Measurements from ENCODE around the gene TTC16.
A peak's percentile ranks its signal among the peaks of the same experiment; 100 is the strongest.

The TTC16 gene

DNA sequence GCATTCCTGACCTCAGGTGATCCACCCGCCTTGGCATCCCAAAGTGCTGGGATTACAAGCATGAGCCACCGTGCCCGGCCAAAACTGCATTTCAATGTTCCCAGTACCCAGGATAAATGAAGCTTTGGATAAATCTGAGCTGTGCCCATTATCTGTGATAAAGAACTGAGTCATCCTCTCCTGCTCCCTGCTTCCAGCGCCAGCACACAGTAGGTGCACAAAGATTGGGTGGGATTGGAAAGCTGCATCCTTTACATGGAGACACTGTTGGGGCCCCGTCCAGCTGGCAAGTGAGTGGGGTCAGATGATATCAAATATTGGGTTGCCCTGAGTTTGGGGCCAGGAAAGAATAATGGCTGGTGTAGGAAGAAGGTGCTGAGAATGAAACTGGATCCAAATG, 45.2 kb downstream of the TTC16 start:
- DNase-seq (ENCODE audit: low read depth in 1 of 2, low spot score in 1 of 2) = no peak
- no peak for TF ChIP-seq JUND (IDR thresholded peaks at IDR 0.05; ENCODE audit: low read depth)
- in situ Hi-C loops (cut with HindIII; ENCODE audit: low pct_unique_long_range_greater_than_20kb, low sequenced_read_pairs) = no loop called here

GRCh38 chr9:127761491-127761956, 45.6 kb downstream of the TTC16 start:
- in situ Hi-C loops (cut with HindIII; ENCODE audit: low pct_unique_long_range_greater_than_20kb, low sequenced_read_pairs) = no loop called here
- no peak for TF ChIP-seq JUND (IDR thresholded peaks at IDR 0.05; ENCODE audit: low read depth)
- DNase-seq (ENCODE audit: low read depth in 1 of 2, low spot score in 1 of 2) = no peak

GRCh38 chr9:127762111-127762676, 46.3 kb downstream of the TTC16 start:
- no peak for DNase-seq (ENCODE audit: low read depth in 1 of 2, low spot score in 1 of 2)
- in situ Hi-C loops (cut with HindIII; ENCODE audit: low pct_unique_long_range_greater_than_20kb, low sequenced_read_pairs) = no loop called here
- no peak for TF ChIP-seq JUND (IDR thresholded peaks at IDR 0.05; ENCODE audit: low read depth)

- DNase-seq (ENCODE audit: low read depth in 1 of 2, low spot score in 1 of 2) = peak in 1 of 2 experiments; percentile 58
- in situ Hi-C loops (cut with HindIII; ENCODE audit: low pct_unique_long_range_greater_than_20kb, low sequenced_read_pairs) = no loop called here
- TF ChIP-seq JUND (IDR thresholded peaks at IDR 0.05; ENCODE audit: low read depth) = no peak
These were observed 48.1 kb downstream of the TTC16 start for GRCh38 chr9:127763918-127764384.

DNA sequence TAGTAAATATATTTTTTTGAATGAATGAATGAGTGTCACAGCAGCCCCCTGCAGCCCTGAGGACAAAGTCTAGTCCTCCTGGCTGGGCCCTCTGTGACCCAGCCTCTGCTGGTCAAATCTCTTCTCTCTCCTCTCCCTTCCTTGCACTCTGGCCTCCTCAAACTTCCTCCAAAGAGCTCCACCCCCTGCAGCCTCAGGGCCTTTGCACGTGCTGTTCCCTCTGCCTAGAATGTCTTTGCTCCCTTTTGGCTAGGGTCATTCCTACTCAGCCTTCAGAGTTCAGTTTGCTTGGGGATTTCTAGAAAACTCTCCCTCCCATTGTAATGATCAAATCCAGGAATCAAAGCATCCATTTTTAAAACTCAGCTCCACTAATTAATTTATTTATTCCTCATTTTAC, 49.5 kb downstream of the TTC16 start:
- TF ChIP-seq JUND (IDR thresholded peaks at IDR 0.05; ENCODE audit: low read depth) = no peak
- DNase-seq (ENCODE audit: low read depth in 1 of 2, low spot score in 1 of 2) = no peak
- in situ Hi-C loops (cut with HindIII; ENCODE audit: low pct_unique_long_range_greater_than_20kb, low sequenced_read_pairs) = no loop called here

DNA sequence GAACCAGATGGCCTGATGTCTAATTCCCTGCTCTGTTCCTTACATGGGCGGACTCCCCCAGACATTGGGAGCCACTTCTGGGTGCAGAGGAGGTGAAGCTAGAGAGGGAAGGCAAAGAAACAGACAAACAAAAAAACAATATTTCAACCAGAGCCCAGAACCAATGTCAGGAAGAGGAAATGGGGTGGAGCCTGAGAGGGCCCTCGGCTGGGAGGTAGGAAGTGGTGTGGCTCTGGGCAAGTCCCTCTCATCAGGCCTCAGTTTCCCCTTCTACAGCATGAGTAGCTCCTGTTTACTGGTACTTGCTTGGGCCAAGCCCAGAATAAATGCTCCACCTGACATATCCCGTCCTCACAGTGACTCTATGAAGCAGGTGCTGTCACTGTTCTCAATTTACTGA, 51.5 kb downstream of the TTC16 start:
- TF ChIP-seq JUND (IDR thresholded peaks at IDR 0.05; ENCODE audit: low read depth) = no peak
- no peak for DNase-seq (ENCODE audit: low read depth in 1 of 2, low spot score in 1 of 2)
- in situ Hi-C loops (cut with HindIII; ENCODE audit: low pct_unique_long_range_greater_than_20kb, low sequenced_read_pairs) = no loop called here

DNA sequence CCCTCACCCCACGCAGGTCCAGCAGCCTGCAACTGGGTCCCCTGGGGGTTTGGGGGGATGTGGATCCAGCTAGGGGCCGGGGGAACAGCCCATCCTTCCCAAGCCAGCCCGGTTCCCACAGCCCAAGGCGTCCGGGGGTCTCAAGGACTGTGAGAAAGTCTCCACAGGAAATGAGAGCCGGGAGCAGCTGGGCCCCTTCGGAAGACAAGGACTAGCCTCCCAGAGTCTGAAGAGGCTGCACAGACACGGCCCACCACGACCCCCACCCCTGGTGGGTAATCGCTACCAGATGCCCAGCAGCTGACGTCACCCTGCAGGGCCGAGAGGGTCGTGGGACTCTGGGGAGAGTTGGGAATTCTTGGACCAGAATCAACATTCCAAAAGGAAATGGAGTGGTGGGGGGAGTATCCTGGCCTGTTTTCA, 52.0 kb downstream of the TTC16 start:
- TF ChIP-seq JUND (IDR thresholded peaks at IDR 0.05; ENCODE audit: low read depth) = no peak
- in situ Hi-C loops (cut with HindIII; ENCODE audit: low pct_unique_long_range_greater_than_20kb, low sequenced_read_pairs) = no loop called here
- no peak for DNase-seq (ENCODE audit: low read depth in 1 of 2, low spot score in 1 of 2)

- in situ Hi-C loops (cut with HindIII; ENCODE audit: low pct_unique_long_range_greater_than_20kb, low sequenced_read_pairs) = no loop called here
- TF ChIP-seq JUND (IDR thresholded peaks at IDR 0.05; ENCODE audit: low read depth) = no peak
- no peak for DNase-seq (ENCODE audit: low read depth in 1 of 2, low spot score in 1 of 2)
These were observed 52.8 kb downstream of the TTC16 start for GRCh38 chr9:127768698-127769097.

GRCh38 chr9:127769101-127769500, 53.2 kb downstream of the TTC16 start:
- in situ Hi-C loops (cut with HindIII; ENCODE audit: low pct_unique_long_range_greater_than_20kb, low sequenced_read_pairs) = no loop called here
- DNase-seq (ENCODE audit: low read depth in 1 of 2, low spot score in 1 of 2) = no peak
- no peak for TF ChIP-seq JUND (IDR thresholded peaks at IDR 0.05; ENCODE audit: low read depth)

- DNase-seq (ENCODE audit: low read depth in 1 of 2, low spot score in 1 of 2) = no peak
- no peak for TF ChIP-seq JUND (IDR thresholded peaks at IDR 0.05; ENCODE audit: low read depth)
- in situ Hi-C loops (cut with HindIII; ENCODE audit: low pct_unique_long_range_greater_than_20kb, low sequenced_read_pairs) = no loop called here
These were observed 54.2 kb downstream of the TTC16 start for GRCh38 chr9:127769929-127770582.

GRCh38 chr9:127770583-127770904, 54.7 kb downstream of the TTC16 start:
- in situ Hi-C loops (cut with HindIII; ENCODE audit: low pct_unique_long_range_greater_than_20kb, low sequenced_read_pairs) = no loop called here
- no peak for DNase-seq (ENCODE audit: low read depth in 1 of 2, low spot score in 1 of 2)
- TF ChIP-seq JUND (IDR thresholded peaks at IDR 0.05; ENCODE audit: low read depth) = no peak

- DNase-seq (ENCODE audit: low read depth in 1 of 2, low spot score in 1 of 2) = peak; percentile 93 to 99
- in situ Hi-C loops (cut with HindIII; ENCODE audit: low pct_unique_long_range_greater_than_20kb, low sequenced_read_pairs) = no loop called here
- TF ChIP-seq JUND (IDR thresholded peaks at IDR 0.05; ENCODE audit: low read depth) = no peak
These were observed 55.2 kb downstream of the TTC16 start for GRCh38 chr9:127770905-127771569.

DNA sequence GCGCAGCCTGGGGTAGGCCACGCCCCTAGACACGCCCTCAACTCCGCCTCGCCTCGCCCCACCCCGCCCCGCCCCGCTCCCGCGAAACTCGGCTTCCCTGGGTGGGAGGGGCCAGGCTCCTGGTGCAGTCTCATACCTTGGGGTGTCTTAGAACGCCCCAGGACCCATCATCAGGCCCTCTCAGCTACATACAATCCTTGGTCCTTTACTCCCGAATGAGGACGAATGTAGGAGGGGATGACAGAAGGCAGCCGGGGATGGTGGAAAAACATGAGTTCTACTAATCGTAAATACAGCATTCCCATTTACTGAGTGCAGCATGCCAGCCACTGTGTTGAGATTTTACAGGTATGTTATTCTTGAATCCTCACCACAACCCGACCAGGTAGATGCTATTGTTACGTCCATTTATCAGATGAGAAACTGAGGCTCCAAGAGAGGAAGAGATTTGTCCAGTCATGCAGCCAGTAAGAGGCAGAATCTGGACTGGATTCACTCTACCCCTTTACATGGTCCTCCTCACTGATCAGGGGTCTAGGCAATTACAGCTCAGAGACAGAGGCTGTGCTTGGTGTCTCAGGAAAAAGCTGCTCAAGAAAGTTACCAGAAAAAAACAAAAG, 55.8 kb downstream of the TTC16 start:
- no peak for DNase-seq (ENCODE audit: low read depth in 1 of 2, low spot score in 1 of 2)
- in situ Hi-C loops (cut with HindIII; ENCODE audit: low pct_unique_long_range_greater_than_20kb, low sequenced_read_pairs) = no loop called here
- TF ChIP-seq JUND (IDR thresholded peaks at IDR 0.05; ENCODE audit: low read depth) = no peak

Data from T47D (cell line).